HG03521 (cell line): ENCODE results near the gene H2BK1.

Source experiments
- ATAC-seq: cut with Tn5 transposase; IDR thresholded peaks from one replicate; pipeline ENCODE4 v1.9.1; 2021; ENCODE audit warnings: mild to moderate bottlenecking, moderate library complexity; ENCODE audit not compliant: unreplicated experiment

The H2BK1 gene

DNA sequence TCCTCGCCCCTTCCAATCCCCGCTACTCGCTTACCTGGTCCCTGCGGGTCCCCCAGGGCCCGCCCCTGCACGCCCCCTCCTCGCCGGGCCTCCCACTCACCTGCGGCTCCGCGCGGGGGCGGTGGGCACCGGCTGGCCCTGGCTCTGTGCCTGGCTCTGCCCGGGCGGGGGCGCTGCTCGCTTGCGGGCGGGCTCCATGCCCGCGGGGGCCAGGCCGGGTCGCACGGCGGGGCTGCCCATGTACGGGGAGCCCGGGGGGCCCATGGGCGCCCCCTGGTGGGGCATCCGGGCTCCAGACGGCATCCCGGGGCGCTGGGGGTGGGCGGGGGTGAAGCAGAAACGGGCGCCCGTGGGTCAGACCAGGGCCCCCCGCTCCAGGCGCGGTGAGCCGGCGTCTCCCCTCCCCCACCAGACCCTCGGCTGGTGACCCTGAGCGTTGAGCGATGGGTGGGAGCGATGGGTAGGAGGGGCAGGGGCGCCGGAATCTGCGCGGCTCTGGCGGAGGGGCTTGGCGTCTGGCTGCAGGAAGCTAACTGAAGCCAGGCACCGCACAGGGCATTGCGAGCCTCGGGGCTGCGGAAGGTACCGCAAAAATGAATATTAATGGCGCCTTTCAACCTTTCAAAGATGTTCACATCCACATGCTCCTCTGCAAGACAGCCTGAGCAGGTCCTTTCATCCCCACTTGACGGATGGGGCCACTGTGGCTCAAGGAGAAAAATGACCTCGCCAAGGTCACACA lies 35.2 kb upstream of the H2BK1 start:
- ATAC-seq: no peak

DNA sequence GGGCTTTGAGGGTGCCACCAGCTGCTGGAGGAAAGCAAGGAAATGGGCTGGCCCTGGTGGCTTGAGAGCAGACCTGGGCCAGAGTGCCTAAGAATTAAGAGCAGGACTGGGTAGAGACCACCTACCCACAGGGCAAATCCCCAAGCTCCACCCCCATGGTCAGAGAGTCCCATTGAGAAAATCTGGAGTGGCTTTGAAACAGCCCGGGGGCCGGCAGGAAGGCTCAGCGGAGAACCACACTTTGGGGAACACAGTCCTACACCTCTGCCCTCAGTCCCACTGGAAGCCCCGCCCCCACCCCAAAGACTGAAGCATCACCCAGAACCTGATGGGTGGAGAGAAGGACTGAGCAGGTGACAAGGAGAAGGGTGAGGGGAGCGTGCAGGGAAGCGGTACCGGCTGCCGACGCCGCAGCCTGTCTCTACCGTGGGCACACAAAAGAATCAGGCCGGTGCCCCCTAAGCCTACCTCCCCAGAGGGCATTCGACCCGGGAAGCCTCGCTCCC lies 34.6 kb upstream of the H2BK1 start:
- no peak for ATAC-seq

- no peak for ATAC-seq
Measured at GRCh38 chr7:151244196-151244840, 34.0 kb upstream of the H2BK1 start.

- no peak for ATAC-seq
Measured at GRCh38 chr7:151243408-151244195, 33.3 kb upstream of the H2BK1 start.

DNA sequence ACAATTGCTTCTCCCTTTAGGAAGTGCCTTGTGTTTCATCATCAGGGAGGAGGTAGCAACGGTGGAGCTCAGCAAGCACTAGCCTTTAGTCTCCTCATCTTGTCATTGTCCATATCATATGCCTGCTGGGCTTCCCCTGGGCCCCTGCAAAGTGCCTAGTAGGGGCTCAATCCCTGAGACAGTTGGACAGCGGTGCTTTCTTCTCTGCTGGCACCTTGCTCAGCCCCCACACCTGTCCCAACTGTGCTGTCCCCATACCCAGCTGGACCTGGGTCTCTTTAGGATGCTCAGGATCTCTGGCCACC lies 32.7 kb upstream of the H2BK1 start:
- ATAC-seq: no peak

DNA sequence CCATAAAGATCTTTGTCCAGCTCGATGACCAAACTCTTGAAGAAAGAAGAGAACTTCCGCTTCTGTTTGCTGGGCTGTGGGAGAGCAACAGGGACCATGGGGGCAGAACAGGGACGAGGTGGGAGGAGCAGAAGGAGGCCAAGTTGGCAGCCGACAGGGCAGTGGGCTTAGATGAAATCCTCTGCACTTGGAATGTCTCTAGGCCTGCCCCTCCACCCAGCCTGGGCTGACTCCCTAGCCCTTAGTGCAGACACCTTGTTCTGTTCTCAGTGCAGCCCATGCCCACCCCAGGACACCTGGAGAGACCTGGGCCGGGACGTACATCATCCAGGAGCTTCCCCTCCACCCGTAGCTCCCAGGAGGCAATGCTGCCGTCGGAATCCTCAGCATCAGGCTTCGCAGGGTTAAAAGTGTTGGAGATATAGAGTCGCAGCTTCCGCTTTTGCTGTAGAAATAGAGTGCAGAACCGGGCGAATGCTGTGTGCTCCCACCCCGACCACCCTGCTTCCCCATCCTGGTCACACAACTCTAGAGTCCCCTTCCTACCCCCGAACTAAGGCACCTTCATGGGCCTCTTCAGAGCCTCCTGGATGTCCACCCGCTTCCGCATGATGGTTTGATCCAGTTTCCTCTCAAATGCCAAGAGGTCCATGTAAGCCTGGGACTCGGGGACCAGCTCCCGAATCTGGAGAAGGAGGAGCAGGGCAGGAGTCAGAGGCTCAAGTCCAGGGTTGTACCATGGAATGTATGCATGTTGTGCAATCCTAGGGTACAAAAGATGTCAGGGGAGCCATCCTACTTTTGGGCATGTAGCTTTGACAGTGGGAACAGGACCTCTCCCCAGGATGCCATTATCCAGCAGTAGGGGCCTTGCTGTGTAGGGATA lies 32.1 kb upstream of the H2BK1 start:
- no peak for ATAC-seq

DNA sequence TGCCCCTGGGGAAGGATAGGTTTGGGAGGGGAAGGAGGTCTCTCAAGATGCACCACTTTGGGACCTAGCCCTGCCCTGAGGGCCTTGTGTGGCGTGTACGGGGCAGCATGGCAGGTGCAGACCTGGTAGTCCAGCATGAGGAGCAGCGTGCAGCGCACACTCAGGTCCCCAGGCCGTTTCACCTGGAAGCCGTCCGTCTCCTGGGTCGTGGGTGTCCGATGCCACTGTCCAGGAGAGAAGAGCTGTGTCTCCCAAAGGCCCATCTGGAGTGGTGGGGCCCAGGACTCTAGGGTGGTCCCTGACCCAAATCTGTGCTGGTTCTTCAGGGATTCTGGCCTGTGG lies 31.4 kb upstream of the H2BK1 start:
- no peak for ATAC-seq

DNA sequence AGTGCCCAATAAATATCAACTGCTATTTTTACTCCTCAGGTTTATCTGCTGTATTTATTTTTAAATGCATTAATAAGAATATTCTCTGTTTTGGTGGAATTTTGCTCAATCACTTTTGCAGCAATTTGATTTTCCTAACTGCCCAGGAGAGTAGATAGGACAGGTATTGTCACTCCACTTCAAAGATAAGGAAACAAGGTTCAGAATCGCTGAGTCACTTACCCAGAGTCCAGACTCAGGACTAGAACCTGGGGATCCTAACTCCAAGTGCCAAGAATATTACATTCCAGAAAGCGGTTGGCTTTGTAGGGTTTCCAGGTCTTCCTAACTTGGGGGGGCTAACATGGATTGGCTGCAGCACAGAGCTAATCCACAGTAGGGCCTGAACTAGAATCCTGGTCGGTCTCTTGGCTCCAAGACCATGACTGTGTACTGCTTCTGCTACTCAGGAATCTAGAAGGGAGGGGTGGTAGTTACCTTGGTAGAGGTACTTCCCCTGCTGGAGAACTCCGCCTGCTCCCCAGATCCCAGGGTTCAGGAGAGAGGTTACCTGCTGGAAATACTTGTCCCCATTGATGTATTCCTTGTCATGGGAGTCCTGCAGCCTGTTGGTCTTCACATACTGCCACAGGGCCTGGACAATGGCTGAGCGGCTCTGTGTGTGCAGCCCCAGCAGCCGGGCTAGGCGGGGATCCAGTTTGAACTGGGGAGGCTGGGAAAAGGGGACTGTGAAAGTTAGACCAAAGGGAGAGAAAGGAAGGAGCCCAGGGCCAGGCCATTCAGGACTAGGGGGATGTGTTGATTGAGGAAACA lies 30.9 kb upstream of the H2BK1 start:
- no peak for ATAC-seq

DNA sequence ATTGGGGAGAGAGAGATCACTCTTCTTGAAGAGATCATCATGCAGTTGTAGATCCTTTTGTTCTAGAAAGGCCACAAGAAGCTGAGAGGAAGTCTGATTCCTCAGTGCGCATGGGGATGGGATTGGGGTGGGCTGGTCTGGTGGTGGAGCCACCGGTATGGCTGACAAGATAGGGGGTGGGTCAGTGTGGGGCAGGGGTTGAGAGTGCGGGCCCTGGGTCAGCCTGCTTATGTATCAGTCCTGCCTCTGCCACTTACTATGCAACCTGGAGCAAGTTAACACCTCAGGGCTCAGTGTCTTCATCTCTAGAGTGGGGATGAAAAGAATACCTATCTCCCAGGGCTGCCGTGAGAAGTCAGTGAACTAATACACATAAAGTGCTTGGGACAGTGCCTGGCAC lies 30.2 kb upstream of the H2BK1 start:
- no peak for ATAC-seq

DNA sequence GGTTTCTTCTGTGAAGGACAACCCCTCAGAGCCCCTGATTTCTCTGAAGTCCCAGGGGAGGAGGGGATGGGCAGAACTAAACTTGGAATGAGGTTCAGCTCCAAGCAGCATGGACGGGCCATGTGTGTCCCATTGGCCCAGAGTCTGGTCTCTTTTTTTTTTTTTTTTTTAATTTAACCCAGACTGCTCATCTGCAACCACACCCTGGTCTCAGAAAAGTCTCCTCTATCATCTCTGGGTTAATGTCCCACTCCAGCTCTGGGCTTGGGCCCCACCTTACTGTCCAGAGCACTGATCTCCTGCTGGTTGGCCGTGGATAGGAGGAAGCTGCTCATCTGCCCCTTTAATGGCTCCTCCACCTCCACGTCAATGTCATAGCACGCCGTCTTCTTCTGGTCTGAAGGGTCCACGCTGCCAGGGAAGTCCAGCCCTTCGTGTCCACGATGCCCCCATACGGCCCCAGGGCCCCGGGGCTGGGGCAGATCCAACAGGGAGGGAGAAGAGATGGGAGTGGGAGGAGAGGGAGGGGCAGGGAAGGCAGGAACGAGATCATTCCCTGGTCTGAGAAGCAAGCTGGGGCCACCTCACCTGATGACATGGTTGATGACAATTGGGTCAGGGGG lies 29.7 kb upstream of the H2BK1 start:
- no peak for ATAC-seq

GRCh38 chr7:151238924-151239836 lies 28.9 kb upstream of the H2BK1 start:
- ATAC-seq: no peak

- ATAC-seq: no peak
Measured at GRCh38 chr7:151238190-151238810, 28.0 kb upstream of the H2BK1 start.

GRCh38 chr7:151237244-151238189 lies 27.2 kb upstream of the H2BK1 start:
- no peak for ATAC-seq

DNA sequence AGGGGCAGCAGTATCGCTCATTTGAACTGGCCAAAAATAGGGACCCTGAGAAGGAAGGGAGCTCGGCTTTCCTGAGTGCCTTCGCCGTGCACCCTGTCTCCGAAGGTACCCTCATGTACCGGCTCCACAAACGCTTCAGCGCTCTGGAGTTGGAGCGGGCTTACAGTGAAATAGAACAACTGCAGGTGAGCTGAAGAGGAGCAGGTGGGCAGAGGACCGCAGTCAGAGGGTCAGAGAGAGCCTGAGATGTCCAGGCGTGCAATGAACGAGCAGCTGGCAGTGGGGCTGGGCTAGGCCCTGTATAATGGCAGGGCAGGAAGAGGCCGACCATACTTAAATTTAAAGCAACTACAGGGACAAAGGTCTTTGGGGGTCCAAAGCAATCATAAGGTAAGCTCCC lies 26.1 kb upstream of the H2BK1 start:
- ATAC-seq: no peak

- ATAC-seq: no peak
Measured at GRCh38 chr7:151235091-151235787, 25.0 kb upstream of the H2BK1 start.

DNA sequence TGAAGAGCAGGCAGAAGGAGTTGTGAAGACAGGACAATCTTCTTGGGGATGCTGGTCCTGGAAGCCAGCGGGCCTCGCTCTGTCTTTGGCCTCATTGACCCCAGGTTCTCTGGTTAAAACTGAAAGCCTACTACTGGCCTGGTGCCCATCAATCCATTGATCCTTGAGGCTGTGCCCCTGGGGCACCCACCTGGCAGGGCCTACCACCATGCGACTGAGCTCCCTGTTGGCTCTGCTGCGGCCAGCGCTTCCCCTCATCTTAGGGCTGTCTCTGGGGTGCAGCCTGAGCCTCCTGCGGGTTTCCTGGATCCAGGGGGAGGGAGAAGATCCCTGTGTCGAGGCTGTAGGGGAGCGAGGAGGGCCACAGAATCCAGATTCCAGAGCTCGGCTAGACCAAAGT lies 23.5 kb upstream of the H2BK1 start:
- no peak for ATAC-seq
